Measurements from ENCODE around the gene DKK3.
"Not testable (repeated sequence)": the region's sequence is repeated elsewhere in the genome, so short reads cannot be mapped to it uniquely, and the experiment has no call there.

DKK3 gene

GRCh38 chr11:12044799-12045198 is 36.4 kb upstream of the DKK3 start:
- POLR2A ChIA-PET (ENCODE audit: low non-redundant PET) = no interaction called here
- peak overlapping the region; percentile 96 for H3K27ac ChIP-seq
- DNase-seq (ENCODE audit: low spot score) = no peak
- no peak for TF ChIP-seq CTCF (conservative IDR thresholded peaks at IDR 0.05; ENCODE audit: low read depth)
- CTCF ChIA-PET = interaction anchor here (0.6 to 2.5 kb wide), 12 partner anchors 21 to 1306 kb away, joined by 3 to 15 read pairs (median 4); no protein-coding TSS in a partner anchor

GRCh38 chr11:12043959-12044791 is 35.7 kb upstream of the DKK3 start:
- CTCF ChIA-PET = interaction anchor here (0.5 to 2.5 kb wide), 19 partner anchors 15 to 1147 kb away, joined by 3 to 15 read pairs (median 4); no protein-coding TSS in a partner anchor
- peak; percentile 86 for TF ChIP-seq CTCF (conservative IDR thresholded peaks at IDR 0.05; ENCODE audit: low read depth)
- H3K27ac ChIP-seq = peak overlapping the region; percentile 96
- DNase-seq (ENCODE audit: low spot score) = peak; percentile 94
- POLR2A ChIA-PET (ENCODE audit: low non-redundant PET) = interaction anchor here (0.5 kb wide), 1 partner anchor 43 kb away, joined by 8 read pairs; no protein-coding TSS in a partner anchor

- H3K27ac ChIP-seq = peak overlapping the region; percentile 96
- ChIA-PET CTCF (interaction anchor here (1.1 kb wide), 1 partner anchor 71 kb away, joined by 4 read pairs; no protein-coding TSS in a partner anchor), POLR2A (ENCODE audit: low non-redundant PET) (no interaction called here)
- no peak for TF ChIP-seq CTCF (conservative IDR thresholded peaks at IDR 0.05; ENCODE audit: low read depth)
- no peak for DNase-seq (ENCODE audit: low spot score)
Measured at GRCh38 chr11:12043221-12043620, 34.8 kb upstream of the DKK3 start.

GRCh38 chr11:12042215-12042676 is 33.8 kb upstream of the DKK3 start:
- POLR2A ChIA-PET (ENCODE audit: low non-redundant PET) = interaction anchor here (0.6 kb wide), 1 partner anchor 146 kb away, joined by 3 read pairs; no protein-coding TSS in a partner anchor
- CTCF ChIA-PET = no interaction called here
- no peak for TF ChIP-seq CTCF (conservative IDR thresholded peaks at IDR 0.05; ENCODE audit: low read depth)
- no peak overlapping the region for H3K27ac ChIP-seq
- peak; percentile 90 for DNase-seq (ENCODE audit: low spot score)

- CTCF ChIA-PET = interaction anchor here (0.6 to 0.9 kb wide), 3 partner anchors 11 to 250 kb away, joined by 3 read pairs; no protein-coding TSS in a partner anchor
- DNase-seq (ENCODE audit: low spot score); POLR2A ChIA-PET (ENCODE audit: low non-redundant PET): not testable (repeated sequence)
- H3K27ac ChIP-seq = peak overlapping the region; percentile 23; the same call in 1 of the 2 replicates
Measured at GRCh38 chr11:12040719-12041118, 32.3 kb upstream of the DKK3 start.

- ChIA-PET CTCF (no interaction called here), POLR2A (ENCODE audit: low non-redundant PET) (no interaction called here)
- H3K27ac ChIP-seq = no peak overlapping the region
- TF ChIP-seq CTCF (conservative IDR thresholded peaks at IDR 0.05; ENCODE audit: low read depth) = no peak
- DNase-seq (ENCODE audit: low spot score) = no peak
Measured at GRCh38 chr11:12032968-12033367, 24.5 kb upstream of the DKK3 start.
